Measurements from ENCODE around the gene PSMA5.
"Not testable (repeated sequence)": the region's sequence is repeated elsewhere in the genome, so short reads cannot be mapped to it uniquely, and the experiment has no call there.

DNA sequence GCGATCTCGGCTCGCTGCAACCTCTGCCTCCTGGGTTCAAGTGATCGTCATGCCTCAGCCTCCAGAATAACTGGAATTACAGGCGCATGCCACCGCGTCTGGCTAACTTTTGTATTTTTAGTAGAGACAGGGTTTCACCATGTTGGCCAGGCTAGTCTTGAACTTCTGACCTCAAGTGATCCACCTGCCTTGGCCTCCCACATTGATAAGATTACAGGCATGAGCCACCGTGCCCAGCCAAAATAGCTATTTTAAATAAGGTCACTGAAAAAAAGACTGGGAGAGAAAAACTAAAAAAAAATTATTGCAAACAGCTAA lies 31.0 kb downstream of the PSMA5 start:
- TF ChIP-seq, protein P1, sequence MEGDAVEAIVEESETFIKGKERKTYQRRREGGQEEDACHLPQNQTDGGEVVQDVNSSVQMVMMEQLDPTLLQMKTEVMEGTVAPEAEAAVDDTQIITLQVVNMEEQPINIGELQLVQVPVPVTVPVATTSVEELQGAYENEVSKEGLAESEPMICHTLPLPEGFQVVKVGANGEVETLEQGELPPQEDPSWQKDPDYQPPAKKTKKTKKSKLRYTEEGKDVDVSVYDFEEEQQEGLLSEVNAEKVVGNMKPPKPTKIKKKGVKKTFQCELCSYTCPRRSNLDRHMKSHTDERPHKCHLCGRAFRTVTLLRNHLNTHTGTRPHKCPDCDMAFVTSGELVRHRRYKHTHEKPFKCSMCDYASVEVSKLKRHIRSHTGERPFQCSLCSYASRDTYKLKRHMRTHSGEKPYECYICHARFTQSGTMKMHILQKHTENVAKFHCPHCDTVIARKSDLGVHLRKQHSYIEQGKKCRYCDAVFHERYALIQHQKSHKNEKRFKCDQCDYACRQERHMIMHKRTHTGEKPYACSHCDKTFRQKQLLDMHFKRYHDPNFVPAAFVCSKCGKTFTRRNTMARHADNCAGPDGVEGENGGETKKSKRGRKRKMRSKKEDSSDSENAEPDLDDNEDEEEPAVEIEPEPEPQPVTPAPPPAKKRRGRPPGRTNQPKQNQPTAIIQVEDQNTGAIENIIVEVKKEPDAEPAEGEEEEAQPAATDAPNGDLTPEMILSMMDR (IDR thresholded peaks at IDR 0.05; ENCODE audit: insufficient read depth, low read depth, low read length): not testable (repeated sequence)
- not testable (repeated sequence) for TF ChIP-seq EZH2 (IDR thresholded peaks at IDR 0.05; ENCODE audit: insufficient read depth, low read length)
